Erythroblast (primary cell): ENCODE data around the gene CYLD.

Source experiments
- DNase-seq, 2 experiments: peaks; one replicate each; lab custom pipeline; 2025; lab: John Stamatoyannopoulos, UW
- GATA1 ChIP-seq: IDR thresholded peaks from 2 replicates; pipeline ENCODE4 v1.6.1; 2011; ENCODE audit warnings: low read depth, mild to moderate bottlenecking, control low read depth, low read length, moderate library complexity
- POLR2A ChIP-seq: IDR thresholded peaks from 2 replicates; pipeline ENCODE4 v1.6.1; 2011; ENCODE audit warnings: mild to moderate bottlenecking, low read length

Gene CYLD

DNA sequence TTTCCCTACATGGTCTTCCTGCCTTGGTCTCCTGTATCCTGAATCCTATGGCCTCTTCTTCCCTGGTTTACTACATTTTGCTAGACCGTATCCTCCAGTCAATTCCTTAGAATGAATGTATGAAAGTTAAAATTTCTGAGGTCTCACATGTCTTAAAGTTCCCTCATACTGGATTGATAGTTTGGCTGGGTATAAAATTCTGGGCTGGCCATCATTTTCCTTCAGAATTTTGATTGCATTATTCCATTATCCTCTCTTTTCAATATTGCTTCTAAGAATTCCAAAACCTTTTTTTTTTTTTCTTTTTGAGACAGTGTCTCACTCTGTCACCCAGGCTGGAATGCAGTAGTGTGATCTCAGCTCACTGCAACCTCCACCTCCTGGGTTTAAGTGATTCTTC, 37.6 kb upstream of the CYLD start:
- no peak for TF ChIP-seq POLR2A
- TF ChIP-seq GATA1, result no peak

DNA sequence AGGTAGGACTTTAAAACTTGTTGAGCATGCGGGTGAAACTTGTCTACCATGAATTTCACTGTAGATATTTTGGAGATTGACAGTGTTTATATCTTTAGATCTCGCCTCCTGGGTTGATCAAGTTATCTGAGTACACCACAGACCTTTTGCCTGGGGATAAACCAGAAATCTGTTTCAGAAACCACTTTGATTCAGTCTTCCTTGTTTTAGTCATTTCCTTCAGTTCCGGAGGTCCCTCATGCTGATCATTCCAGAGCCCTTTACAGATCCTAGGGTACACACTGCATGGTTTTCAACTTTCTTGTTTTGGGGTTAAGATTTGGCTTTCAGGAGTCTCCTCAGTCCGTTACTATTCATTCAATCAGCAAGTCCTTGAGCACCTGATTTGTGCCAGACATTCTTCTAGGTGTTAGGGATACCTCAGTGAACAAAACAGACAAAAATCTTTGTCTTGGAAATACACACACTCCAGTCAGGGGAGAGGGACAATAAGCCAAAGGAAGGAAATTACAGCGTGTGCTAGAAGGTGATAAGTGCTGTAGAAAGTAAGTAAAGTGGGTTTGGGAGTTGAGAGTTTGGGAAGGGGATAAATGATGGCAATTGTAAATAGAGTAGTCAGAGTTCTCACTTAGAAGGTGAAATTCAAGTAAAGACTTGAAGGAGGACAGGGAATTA, 36.3 kb upstream of the CYLD start:
- TF ChIP-seq POLR2A (no peak), GATA1 (no peak)
- DNase-seq, result no peak

More for the DNA sequence above, 37.6 kb upstream of the CYLD start:
- peak in 1 of 2 experiments; percentile 4 for DNase-seq

DNA sequence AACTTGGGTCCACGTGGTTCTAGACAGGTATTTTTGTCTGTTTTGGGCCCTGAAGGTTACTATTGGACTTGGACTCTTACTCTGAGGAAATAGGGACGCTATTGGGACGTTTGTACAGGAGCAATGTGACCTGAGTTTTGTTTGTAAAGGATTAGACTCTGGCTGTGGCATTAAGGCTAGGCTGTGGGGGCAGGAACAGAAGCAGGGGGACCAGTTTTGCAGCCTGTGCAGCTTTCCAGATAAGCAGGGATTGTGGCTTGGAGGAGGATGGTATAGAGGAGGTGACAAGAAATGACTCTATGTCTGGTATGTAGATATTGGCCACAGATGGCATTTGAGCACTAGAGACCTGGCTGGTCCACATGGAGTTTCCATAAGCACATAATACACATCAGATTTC, 35.6 kb upstream of the CYLD start:
- DNase-seq, result no peak
- TF ChIP-seq GATA1 (no peak), POLR2A (no peak)

GRCh38 chr16:50708373-50709060, 33.4 kb upstream of the CYLD start:
- TF ChIP-seq GATA1, result no peak
- no peak for TF ChIP-seq POLR2A
- DNase-seq, result no peak

DNA sequence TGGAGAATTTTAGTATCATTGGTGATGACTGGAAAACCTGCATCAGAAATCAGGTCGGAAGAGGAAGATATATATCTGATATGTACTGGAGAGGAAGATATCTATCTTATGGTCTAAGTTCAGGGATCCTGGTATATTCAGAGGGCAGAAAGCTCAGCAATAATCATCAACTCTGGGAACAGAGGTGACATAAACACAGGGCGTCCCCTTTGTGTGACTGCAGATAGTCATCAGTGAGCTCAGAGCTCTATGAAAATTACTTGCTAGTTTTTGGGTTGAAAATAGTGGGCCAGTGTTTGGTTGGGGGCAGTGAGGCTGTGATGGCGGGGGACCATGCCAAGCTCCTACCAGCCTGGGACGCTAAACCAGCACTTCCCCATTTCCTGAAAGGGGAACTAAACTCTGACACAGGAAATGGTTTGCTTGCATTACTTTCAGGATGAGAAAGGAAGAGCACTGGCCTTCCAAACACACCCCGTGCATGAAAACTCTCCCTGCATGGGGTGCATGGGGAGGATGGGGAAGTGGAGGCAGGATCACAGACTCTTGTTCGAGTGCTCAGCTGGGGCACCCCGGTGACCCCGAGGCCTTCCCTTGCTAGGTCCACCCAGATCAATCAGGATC, 32.7 kb upstream of the CYLD start:
- no peak for DNase-seq
- no peak for TF ChIP-seq GATA1
- TF ChIP-seq POLR2A, result no peak

GRCh38 chr16:50709980-50710379, 31.9 kb upstream of the CYLD start:
- no peak for TF ChIP-seq GATA1
- no peak for TF ChIP-seq POLR2A
- DNase-seq, result no peak

DNA sequence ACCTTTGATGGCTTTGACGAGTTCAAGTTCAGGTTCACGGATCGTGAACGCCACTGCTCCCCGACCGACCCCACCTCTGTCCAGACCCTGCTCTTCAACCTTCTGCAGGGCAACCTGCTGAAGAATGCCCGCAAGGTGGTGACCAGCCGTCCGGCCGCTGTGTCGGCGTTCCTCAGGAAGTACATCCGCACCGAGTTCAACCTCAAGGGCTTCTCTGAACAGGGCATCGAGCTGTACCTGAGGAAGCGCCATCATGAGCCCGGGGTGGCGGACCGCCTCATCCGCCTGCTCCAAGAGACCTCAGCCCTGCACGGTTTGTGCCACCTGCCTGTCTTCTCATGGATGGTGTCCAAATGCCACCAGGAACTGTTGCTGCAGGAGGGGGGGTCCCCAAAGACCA, 30.8 kb upstream of the CYLD start:
- TF ChIP-seq GATA1 (no peak), POLR2A (no peak)
- no peak for DNase-seq

DNA sequence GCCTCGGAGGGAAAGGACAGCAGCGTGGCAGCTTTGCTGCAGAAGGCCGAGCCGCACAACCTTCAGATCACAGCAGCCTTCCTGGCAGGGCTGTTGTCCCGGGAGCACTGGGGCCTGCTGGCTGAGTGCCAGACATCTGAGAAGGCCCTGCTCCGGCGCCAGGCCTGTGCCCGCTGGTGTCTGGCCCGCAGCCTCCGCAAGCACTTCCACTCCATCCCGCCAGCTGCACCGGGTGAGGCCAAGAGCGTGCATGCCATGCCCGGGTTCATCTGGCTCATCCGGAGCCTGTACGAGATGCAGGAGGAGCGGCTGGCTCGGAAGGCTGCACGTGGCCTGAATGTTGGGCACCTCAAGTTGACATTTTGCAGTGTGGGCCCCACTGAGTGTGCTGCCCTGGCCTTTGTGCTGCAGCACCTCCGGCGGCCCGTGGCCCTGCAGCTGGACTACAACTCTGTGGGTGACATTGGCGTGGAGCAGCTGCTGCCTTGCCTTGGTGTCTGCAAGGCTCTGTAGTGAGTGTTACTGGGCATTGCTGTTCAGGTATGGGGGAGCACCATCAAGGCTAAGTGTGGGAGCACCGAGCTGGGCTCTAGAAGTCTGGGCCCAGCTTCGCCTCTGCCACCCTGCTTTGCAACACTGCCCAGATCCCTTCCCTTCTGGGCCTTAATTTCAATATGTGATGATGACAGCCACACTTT, 29.9 kb upstream of the CYLD start:
- no peak for TF ChIP-seq POLR2A
- TF ChIP-seq GATA1, result no peak

DNA sequence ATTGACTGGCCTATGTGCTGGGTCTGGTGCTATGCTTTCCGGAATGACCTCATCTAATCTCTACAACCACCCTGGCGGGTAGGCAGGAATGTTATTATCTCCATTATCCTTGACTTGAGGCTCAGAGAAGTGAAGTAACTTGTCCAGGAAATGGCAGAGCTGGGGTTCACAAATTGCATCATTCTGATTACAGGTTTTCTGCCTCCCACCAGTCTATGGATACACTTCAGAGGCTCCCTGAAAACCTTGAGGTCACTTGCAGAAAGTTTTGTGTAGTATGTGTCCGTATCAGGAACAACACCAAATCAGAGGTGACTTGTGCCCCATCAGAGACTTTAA, 29.4 kb upstream of the CYLD start:
- no peak for DNase-seq
- TF ChIP-seq POLR2A (no peak), GATA1 (no peak)

More for the DNA sequence above, 29.9 kb upstream of the CYLD start:
- no peak for DNase-seq

GRCh38 chr16:50712956-50713355, 28.9 kb upstream of the CYLD start:
- no peak for DNase-seq
- TF ChIP-seq POLR2A, result no peak
- no peak for TF ChIP-seq GATA1

- DNase-seq, result no peak
- TF ChIP-seq GATA1, result no peak
- TF ChIP-seq POLR2A, result no peak
These were observed 24.8 kb upstream of the CYLD start for GRCh38 chr16:50717091-50717490.

DNA sequence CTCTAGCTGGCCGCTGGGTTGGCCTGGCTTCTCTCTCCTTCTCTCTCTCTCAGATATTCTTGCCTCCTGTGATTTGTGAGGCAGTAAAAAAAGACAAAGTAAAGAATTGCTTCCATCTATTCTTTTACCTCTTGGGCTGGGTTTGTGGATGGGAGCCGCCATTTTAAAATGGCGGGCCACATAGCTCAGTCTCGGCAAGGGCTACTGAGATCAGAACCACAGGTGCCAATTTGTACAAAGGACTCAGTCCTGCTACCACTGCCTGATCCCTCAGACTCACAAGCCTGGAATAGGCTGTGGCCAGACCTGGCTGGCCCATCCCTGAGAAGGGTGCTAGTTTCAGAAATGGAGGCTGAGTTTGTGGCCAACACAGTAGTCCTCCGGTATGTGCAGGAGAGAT, 24.4 kb upstream of the CYLD start:
- TF ChIP-seq GATA1, result no peak
- no peak for TF ChIP-seq POLR2A
- DNase-seq, result no peak

- DNase-seq, result no peak
- no peak for TF ChIP-seq GATA1
These were observed 23.7 kb upstream of the CYLD start for GRCh38 chr16:50718061-50718760.
